Measurements from ENCODE around the gene FAM135A. TPM values are rescaled to one million over a fixed set of nuclear protein-coding genes. Genes with fewer than 3 reads are reported as not detected.
"Not testable (repeated sequence)": the region's sequence is repeated elsewhere in the genome, so short reads cannot be mapped to it uniquely, and the experiment has no call there.

FAM135A gene
- total RNA-seq, 1 experiment from 2014 or later = 16.0 TPM

DNA sequence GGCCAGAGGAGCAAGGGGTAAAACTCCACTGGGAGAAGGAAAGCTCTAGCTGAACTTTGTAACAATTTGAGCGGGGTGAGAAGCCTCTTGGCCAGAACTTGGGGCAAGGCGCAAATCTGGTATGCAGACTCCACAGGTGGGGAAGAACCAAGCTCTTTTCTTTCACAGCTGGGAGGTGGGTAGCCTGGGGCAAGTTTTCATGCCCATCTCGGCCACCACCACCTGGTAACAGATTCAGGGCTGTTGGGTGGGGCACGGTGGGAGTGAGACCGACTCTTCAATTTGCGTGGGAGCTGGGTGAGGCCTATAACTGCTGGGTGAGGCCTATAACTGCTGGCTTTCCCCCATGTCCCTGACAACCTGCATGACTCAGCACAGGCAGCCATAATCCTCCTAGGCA lies 190.9 kb downstream of the FAM135A start:
- no peaks in the 10 kb centered on the region for H4K20me1 ChIP-seq (ENCODE audit: insufficient read depth)
- H3K9me3 ChIP-seq (ENCODE audit: insufficient read depth, low read depth) = no peaks in the 10 kb centered on the region
- CTCF ChIA-PET = no interaction called here
- H3K27ac ChIP-seq = no peak overlapping the region
- no peak for DNase-seq
- no peaks in the 10 kb centered on the region for H3F3A ChIP-seq (ENCODE audit: insufficient read depth, low read depth)
- H3K79me2 ChIP-seq (ENCODE audit: low read depth) = no peaks in the 10 kb centered on the region
- H3K4me3 ChIP-seq = no peak overlapping the region
- H3K9me2 ChIP-seq (ENCODE audit: insufficient read depth) = no peaks in the 10 kb centered on the region; the same call in 1 of the 2 replicates
- H2AFZ ChIP-seq = no peak overlapping the region
- 0 out of 2 replicates have a peak, but pooled peaks cover 3% of the 10 kb centered on the region for H3K27me3 ChIP-seq (ENCODE audit: insufficient read depth, low read depth)
- H3K4me1 ChIP-seq (replicated peaks; ENCODE audit: insufficient read depth) = no peaks in the 10 kb centered on the region
- TF ChIP-seq EZH2 (IDR thresholded peaks at IDR 0.05; ENCODE audit: low read depth) = no peak
- TF ChIP-seq, protein P1, sequence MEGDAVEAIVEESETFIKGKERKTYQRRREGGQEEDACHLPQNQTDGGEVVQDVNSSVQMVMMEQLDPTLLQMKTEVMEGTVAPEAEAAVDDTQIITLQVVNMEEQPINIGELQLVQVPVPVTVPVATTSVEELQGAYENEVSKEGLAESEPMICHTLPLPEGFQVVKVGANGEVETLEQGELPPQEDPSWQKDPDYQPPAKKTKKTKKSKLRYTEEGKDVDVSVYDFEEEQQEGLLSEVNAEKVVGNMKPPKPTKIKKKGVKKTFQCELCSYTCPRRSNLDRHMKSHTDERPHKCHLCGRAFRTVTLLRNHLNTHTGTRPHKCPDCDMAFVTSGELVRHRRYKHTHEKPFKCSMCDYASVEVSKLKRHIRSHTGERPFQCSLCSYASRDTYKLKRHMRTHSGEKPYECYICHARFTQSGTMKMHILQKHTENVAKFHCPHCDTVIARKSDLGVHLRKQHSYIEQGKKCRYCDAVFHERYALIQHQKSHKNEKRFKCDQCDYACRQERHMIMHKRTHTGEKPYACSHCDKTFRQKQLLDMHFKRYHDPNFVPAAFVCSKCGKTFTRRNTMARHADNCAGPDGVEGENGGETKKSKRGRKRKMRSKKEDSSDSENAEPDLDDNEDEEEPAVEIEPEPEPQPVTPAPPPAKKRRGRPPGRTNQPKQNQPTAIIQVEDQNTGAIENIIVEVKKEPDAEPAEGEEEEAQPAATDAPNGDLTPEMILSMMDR (conservative IDR thresholded peaks at IDR 0.05) = no peak
- BruUV-seq (replicated peaks) = no TSS peak
- POLR2A ChIA-PET (ENCODE audit: unreplicated experiment) = no interaction called here
- H3K4me2 ChIP-seq = no peak overlapping the region
- H3K36me3 ChIP-seq (ENCODE audit: low read depth) = no peaks in the 10 kb centered on the region
- intact Hi-C loops (cut with micrococcal nuclease; ENCODE audit: unreplicated experiment) = no loop called here

DNA sequence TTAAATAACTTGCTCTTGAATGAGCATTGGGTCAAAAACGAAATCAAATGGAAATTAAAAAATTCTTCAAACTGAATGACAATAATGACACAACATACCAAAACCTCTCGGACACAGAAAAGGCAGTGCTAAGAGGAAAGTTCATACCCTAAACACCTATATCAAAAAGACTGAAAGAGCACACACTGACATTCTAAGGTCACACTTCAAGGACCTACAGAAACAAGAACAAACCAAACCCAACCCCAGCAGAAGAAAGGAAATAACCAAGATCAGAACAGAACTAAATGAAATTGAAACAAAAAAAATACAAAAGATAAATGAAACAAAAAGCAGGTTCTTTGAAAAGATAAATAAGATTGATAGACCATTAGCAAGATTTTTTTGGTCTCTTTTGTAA lies 194.1 kb downstream of the FAM135A start:
- H3K4me3 ChIP-seq; H3K36me3 ChIP-seq (ENCODE audit: low read depth); H3K27ac ChIP-seq; intact Hi-C loops (cut with micrococcal nuclease; ENCODE audit: unreplicated experiment); H3K9me2 ChIP-seq (ENCODE audit: insufficient read depth); H3K79me2 ChIP-seq (ENCODE audit: low read depth); H3K9me3 ChIP-seq (ENCODE audit: insufficient read depth, low read depth); DNase-seq; H2AFZ ChIP-seq; H3K4me1 ChIP-seq (replicated peaks; ENCODE audit: insufficient read depth); CTCF ChIA-PET; H3F3A ChIP-seq (ENCODE audit: insufficient read depth, low read depth); H4K20me1 ChIP-seq (ENCODE audit: insufficient read depth); H3K4me2 ChIP-seq; POLR2A ChIA-PET (ENCODE audit: unreplicated experiment); BruUV-seq (replicated peaks): not testable (repeated sequence)
- H3K27me3 ChIP-seq (ENCODE audit: insufficient read depth, low read depth) = peaks cover 13% of the 10 kb centered on the region; the same call in 1 of the 2 replicates

DNA sequence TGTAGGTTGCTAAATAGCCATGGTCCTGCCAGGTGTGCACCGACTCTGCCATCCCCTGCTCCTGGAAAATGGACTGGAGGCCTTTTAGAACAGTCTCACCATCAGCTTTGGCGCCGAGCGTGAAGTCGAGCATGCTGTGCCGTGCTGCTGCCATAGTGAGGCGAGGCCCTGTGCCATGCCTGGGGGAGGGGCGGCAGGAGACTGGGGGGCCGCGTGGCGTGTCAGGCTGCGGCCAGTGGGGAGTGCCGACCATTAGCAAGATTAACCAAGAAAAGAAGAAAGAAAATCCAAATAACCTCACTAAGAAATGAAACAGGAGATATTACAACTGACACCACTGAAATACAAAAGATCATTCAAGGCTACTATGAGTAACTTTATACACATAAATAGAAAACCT lies 195.9 kb downstream of the FAM135A start:
- H3K36me3 ChIP-seq (ENCODE audit: low read depth); H3K4me2 ChIP-seq; H2AFZ ChIP-seq; H3K9me3 ChIP-seq (ENCODE audit: insufficient read depth, low read depth); H4K20me1 ChIP-seq (ENCODE audit: insufficient read depth); DNase-seq; H3F3A ChIP-seq (ENCODE audit: insufficient read depth, low read depth); H3K79me2 ChIP-seq (ENCODE audit: low read depth); H3K27ac ChIP-seq; CTCF ChIA-PET; H3K4me1 ChIP-seq (replicated peaks; ENCODE audit: insufficient read depth); intact Hi-C loops (cut with micrococcal nuclease; ENCODE audit: unreplicated experiment); H3K4me3 ChIP-seq; BruUV-seq (replicated peaks); H3K9me2 ChIP-seq (ENCODE audit: insufficient read depth): not testable (repeated sequence)
- peaks cover 13% of the 10 kb centered on the region; the same call in 1 of the 2 replicates for H3K27me3 ChIP-seq (ENCODE audit: insufficient read depth, low read depth)
- POLR2A ChIA-PET (ENCODE audit: unreplicated experiment) = interaction anchor here (0.6 kb wide), 1 partner anchor 220 kb away, joined by 3 read pairs; no protein-coding TSS in a partner anchor

Other genes with a start within 250 kb of the FAM135A start
- gene COL9A1, start 110.4 kb upstream of the FAM135A start, total RNA-seq (2021) = not detected in 2 replicates
- gene SDHAF4, start 153.4 kb downstream of the FAM135A start, total RNA-seq (2021) = 29.1 and 40.1 TPM in 2 replicates

Data from PC-9 (cell line).